ENCODE measurements around the gene PRKAR2B.

PRKAR2B gene

GRCh38 chr7:107026166-107026565 lies 18.3 kb upstream of the PRKAR2B start:
- Histone ChIP-seq H3K9ac (ENCODE audit: low read depth in 1 of 2, low read length in 2 of 2) (no peak overlapping the region), H3K36me3 (ENCODE audit: control insufficient read depth in 1 of 2, insufficient read depth in 2 of 2, low read length in 2 of 2) (no peaks in the 10 kb centered on the region), H3K9me3 (ENCODE audit: control insufficient read depth in 1 of 2, low read length in 2 of 2) (no peaks in the 10 kb centered on the region), H3K4me3 (ENCODE audit: low read depth in 1 of 2, low read length in 2 of 2) (no peak overlapping the region), H3K27ac (ENCODE audit: low read depth, low read length) (no peak overlapping the region), H3K4me1 (ENCODE audit: control insufficient read depth in 1 of 2, insufficient read depth in 2 of 2, low read length in 2 of 2) (no peaks in the 10 kb centered on the region), H3K27me3 (ENCODE audit: control insufficient read depth in 1 of 2, insufficient read depth in 2 of 2, low read length in 2 of 2) (no peaks in the 10 kb centered on the region)

DNA sequence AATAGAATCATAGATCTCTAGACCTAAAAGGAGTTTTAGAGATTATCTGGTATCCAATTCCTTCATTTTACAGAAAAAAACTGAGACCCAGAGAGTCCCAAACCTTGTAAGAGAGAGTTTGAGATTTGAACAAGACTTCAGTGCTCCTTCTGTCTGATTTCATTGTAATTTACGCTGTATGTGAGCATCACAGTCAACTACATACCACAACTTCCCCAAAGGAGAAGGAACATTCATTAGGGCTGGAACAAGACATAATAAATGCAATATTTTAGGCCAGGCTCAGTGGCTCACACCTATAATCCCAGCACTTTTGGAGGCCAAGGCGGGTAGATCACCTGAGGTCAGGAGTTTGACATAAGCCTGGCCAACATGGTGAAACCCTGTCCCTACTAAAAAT lies 17.3 kb upstream of the PRKAR2B start:
- Histone ChIP-seq H3K27me3 (ENCODE audit: control insufficient read depth in 1 of 2, insufficient read depth in 2 of 2, low read length in 2 of 2) (no peaks in the 10 kb centered on the region), H3K36me3 (ENCODE audit: control insufficient read depth in 1 of 2, insufficient read depth in 2 of 2, low read length in 2 of 2) (no peaks in the 10 kb centered on the region), H3K27ac (ENCODE audit: low read depth, low read length) (no peak overlapping the region), H3K9me3 (ENCODE audit: control insufficient read depth in 1 of 2, low read length in 2 of 2) (no peaks in the 10 kb centered on the region), H3K4me3 (ENCODE audit: low read depth in 1 of 2, low read length in 2 of 2) (no peak overlapping the region), H3K4me1 (ENCODE audit: control insufficient read depth in 1 of 2, insufficient read depth in 2 of 2, low read length in 2 of 2) (no peaks in the 10 kb centered on the region), H3K9ac (ENCODE audit: low read depth in 1 of 2, low read length in 2 of 2) (no peak overlapping the region)

- H3K9me3 ChIP-seq (ENCODE audit: control insufficient read depth in 1 of 2, low read length in 2 of 2), result no peaks in the 10 kb centered on the region
- H3K36me3 ChIP-seq (ENCODE audit: control insufficient read depth in 1 of 2, insufficient read depth in 2 of 2, low read length in 2 of 2), result no peaks in the 10 kb centered on the region
These were observed 15.3 kb upstream of the PRKAR2B start for GRCh38 chr7:107029061-107029763.

GRCh38 chr7:107029764-107030286 lies 14.7 kb upstream of the PRKAR2B start:
- H3K36me3 ChIP-seq (ENCODE audit: control insufficient read depth in 1 of 2, insufficient read depth in 2 of 2, low read length in 2 of 2), result no peaks in the 10 kb centered on the region
- H3K9me3 ChIP-seq (ENCODE audit: control insufficient read depth in 1 of 2, low read length in 2 of 2), result no peaks in the 10 kb centered on the region
- no peak overlapping the region for H3K27ac ChIP-seq (ENCODE audit: low read depth, low read length)
- H3K4me3 ChIP-seq (ENCODE audit: low read depth in 1 of 2, low read length in 2 of 2), result no peak overlapping the region
- H3K27me3 ChIP-seq (ENCODE audit: control insufficient read depth in 1 of 2, insufficient read depth in 2 of 2, low read length in 2 of 2), result no peaks in the 10 kb centered on the region
- H3K9ac ChIP-seq (ENCODE audit: low read depth in 1 of 2, low read length in 2 of 2), result no peak overlapping the region
- H3K4me1 ChIP-seq (ENCODE audit: control insufficient read depth in 1 of 2, insufficient read depth in 2 of 2, low read length in 2 of 2), result no peaks in the 10 kb centered on the region

More at GRCh38 chr7:107029061-107029763, 15.3 kb upstream of the PRKAR2B start:
- Histone ChIP-seq H3K9ac (ENCODE audit: low read depth in 1 of 2, low read length in 2 of 2) (no peak overlapping the region), H3K4me1 (ENCODE audit: control insufficient read depth in 1 of 2, insufficient read depth in 2 of 2, low read length in 2 of 2) (no peaks in the 10 kb centered on the region), H3K4me3 (ENCODE audit: low read depth in 1 of 2, low read length in 2 of 2) (no peak overlapping the region), H3K27me3 (ENCODE audit: control insufficient read depth in 1 of 2, insufficient read depth in 2 of 2, low read length in 2 of 2) (no peaks in the 10 kb centered on the region), H3K27ac (ENCODE audit: low read depth, low read length) (no peak overlapping the region)

DNA sequence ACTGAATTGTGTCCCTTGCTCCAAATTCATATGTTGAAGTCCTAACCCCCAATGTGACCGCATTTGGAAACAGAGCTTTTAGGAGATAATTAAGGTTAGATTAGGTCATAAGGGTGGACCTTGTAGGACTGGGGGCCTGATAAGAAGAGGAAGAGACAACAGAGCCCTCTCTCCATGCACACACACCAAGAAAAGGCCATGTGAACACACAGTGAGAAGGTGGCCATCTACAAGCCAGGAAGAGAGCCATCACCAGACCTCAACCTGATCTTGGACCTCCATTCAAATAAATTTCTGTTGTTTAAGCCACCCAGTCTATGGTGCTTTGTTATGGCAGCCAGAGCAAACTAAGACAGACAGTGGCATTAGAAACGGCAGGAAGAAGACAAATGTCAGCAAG lies 12.5 kb upstream of the PRKAR2B start:
- Histone ChIP-seq H3K4me3 (ENCODE audit: low read depth in 1 of 2, low read length in 2 of 2) (no peak overlapping the region), H3K9me3 (ENCODE audit: control insufficient read depth in 1 of 2, low read length in 2 of 2) (no peaks in the 10 kb centered on the region), H3K4me1 (ENCODE audit: control insufficient read depth in 1 of 2, insufficient read depth in 2 of 2, low read length in 2 of 2) (no peaks in the 10 kb centered on the region), H3K9ac (ENCODE audit: low read depth in 1 of 2, low read length in 2 of 2) (no peak overlapping the region), H3K27me3 (ENCODE audit: control insufficient read depth in 1 of 2, insufficient read depth in 2 of 2, low read length in 2 of 2) (no peaks in the 10 kb centered on the region), H3K36me3 (ENCODE audit: control insufficient read depth in 1 of 2, insufficient read depth in 2 of 2, low read length in 2 of 2) (no peaks in the 10 kb centered on the region), H3K27ac (ENCODE audit: low read depth, low read length) (no peak overlapping the region)

- Histone ChIP-seq H3K4me1 (ENCODE audit: control insufficient read depth in 1 of 2, insufficient read depth in 2 of 2, low read length in 2 of 2) (no peaks in the 10 kb centered on the region), H3K9ac (ENCODE audit: low read depth in 1 of 2, low read length in 2 of 2) (no peak overlapping the region), H3K9me3 (ENCODE audit: control insufficient read depth in 1 of 2, low read length in 2 of 2) (no peaks in the 10 kb centered on the region), H3K36me3 (ENCODE audit: control insufficient read depth in 1 of 2, insufficient read depth in 2 of 2, low read length in 2 of 2) (no peaks in the 10 kb centered on the region), H3K4me3 (ENCODE audit: low read depth in 1 of 2, low read length in 2 of 2) (no peak overlapping the region), H3K27me3 (ENCODE audit: control insufficient read depth in 1 of 2, insufficient read depth in 2 of 2, low read length in 2 of 2) (no peaks in the 10 kb centered on the region), H3K27ac (ENCODE audit: low read depth, low read length) (no peak overlapping the region)
These were observed 11.6 kb upstream of the PRKAR2B start for GRCh38 chr7:107032720-107033438.

DNA sequence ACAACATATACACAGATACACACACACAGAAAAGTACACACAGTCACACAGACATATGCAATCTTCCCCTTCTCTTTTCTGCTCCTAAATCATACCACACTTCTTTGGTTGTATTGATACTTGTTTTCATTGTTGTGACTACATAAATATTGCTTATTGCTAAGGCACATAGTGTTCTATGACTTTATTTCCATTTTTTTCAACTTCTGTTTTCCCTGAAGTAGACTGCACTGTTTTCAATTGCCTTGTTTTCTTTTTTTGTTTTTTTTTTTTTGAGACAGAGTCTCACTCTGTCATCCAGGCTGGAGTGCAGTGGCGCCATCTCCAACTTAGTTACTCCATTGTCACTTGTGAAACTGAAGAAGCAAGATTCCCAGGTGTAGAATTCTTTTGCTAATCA lies 10.0 kb upstream of the PRKAR2B start:
- no peaks in the 10 kb centered on the region for H3K9me3 ChIP-seq (ENCODE audit: control insufficient read depth in 1 of 2, low read length in 2 of 2)
- no peak overlapping the region for H3K4me3 ChIP-seq (ENCODE audit: low read depth in 1 of 2, low read length in 2 of 2)
- no peaks in the 10 kb centered on the region for H3K4me1 ChIP-seq (ENCODE audit: control insufficient read depth in 1 of 2, insufficient read depth in 2 of 2, low read length in 2 of 2)
- no peaks in the 10 kb centered on the region for H3K36me3 ChIP-seq (ENCODE audit: control insufficient read depth in 1 of 2, insufficient read depth in 2 of 2, low read length in 2 of 2)
- no peak overlapping the region for H3K9ac ChIP-seq (ENCODE audit: low read depth in 1 of 2, low read length in 2 of 2)
- H3K27ac ChIP-seq (ENCODE audit: low read depth, low read length), result no peak overlapping the region
- H3K27me3 ChIP-seq (ENCODE audit: control insufficient read depth in 1 of 2, insufficient read depth in 2 of 2, low read length in 2 of 2), result no peaks in the 10 kb centered on the region

DNA sequence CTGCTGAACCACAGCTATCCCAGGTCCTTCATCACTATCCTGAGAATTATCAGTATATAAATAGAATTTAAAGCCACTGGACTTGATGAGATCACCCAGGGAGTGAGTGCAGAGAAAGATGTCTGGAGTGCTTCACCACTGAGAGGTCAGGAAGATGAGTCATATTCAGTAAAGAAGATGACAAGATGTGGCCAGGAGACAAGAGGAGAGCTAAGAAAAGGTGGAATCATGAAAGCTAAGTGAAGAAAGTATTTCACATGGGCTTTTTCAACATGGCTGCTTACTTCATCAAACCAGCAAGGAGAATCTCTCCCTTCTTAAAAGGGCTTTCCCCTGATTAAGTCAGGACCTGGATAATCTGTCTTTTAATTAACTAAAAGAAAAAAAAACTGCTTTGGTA lies 9.1 kb upstream of the PRKAR2B start:
- Histone ChIP-seq H3K9me3 (ENCODE audit: control insufficient read depth in 1 of 2, low read length in 2 of 2) (no peaks in the 10 kb centered on the region), H3K9ac (ENCODE audit: low read depth in 1 of 2, low read length in 2 of 2) (no peak overlapping the region), H3K27me3 (ENCODE audit: control insufficient read depth in 1 of 2, insufficient read depth in 2 of 2, low read length in 2 of 2) (no peaks in the 10 kb centered on the region), H3K4me3 (ENCODE audit: low read depth in 1 of 2, low read length in 2 of 2) (no peak overlapping the region), H3K27ac (ENCODE audit: low read depth, low read length) (no peak overlapping the region), H3K36me3 (ENCODE audit: control insufficient read depth in 1 of 2, insufficient read depth in 2 of 2, low read length in 2 of 2) (no peaks in the 10 kb centered on the region), H3K4me1 (ENCODE audit: control insufficient read depth in 1 of 2, insufficient read depth in 2 of 2, low read length in 2 of 2) (no peaks in the 10 kb centered on the region)

GRCh38 chr7:107036535-107036934 lies 8.0 kb upstream of the PRKAR2B start:
- no peaks in the 10 kb centered on the region for H3K27me3 ChIP-seq (ENCODE audit: control insufficient read depth in 1 of 2, insufficient read depth in 2 of 2, low read length in 2 of 2)
- no peak overlapping the region for H3K27ac ChIP-seq (ENCODE audit: low read depth, low read length)
- no peak overlapping the region for H3K9ac ChIP-seq (ENCODE audit: low read depth in 1 of 2, low read length in 2 of 2)
- H3K4me3 ChIP-seq (ENCODE audit: low read depth in 1 of 2, low read length in 2 of 2), result no peak overlapping the region
- no peaks in the 10 kb centered on the region for H3K36me3 ChIP-seq (ENCODE audit: control insufficient read depth in 1 of 2, insufficient read depth in 2 of 2, low read length in 2 of 2)
- no peaks in the 10 kb centered on the region for H3K4me1 ChIP-seq (ENCODE audit: control insufficient read depth in 1 of 2, insufficient read depth in 2 of 2, low read length in 2 of 2)
- no peaks in the 10 kb centered on the region for H3K9me3 ChIP-seq (ENCODE audit: control insufficient read depth in 1 of 2, low read length in 2 of 2)

DNA sequence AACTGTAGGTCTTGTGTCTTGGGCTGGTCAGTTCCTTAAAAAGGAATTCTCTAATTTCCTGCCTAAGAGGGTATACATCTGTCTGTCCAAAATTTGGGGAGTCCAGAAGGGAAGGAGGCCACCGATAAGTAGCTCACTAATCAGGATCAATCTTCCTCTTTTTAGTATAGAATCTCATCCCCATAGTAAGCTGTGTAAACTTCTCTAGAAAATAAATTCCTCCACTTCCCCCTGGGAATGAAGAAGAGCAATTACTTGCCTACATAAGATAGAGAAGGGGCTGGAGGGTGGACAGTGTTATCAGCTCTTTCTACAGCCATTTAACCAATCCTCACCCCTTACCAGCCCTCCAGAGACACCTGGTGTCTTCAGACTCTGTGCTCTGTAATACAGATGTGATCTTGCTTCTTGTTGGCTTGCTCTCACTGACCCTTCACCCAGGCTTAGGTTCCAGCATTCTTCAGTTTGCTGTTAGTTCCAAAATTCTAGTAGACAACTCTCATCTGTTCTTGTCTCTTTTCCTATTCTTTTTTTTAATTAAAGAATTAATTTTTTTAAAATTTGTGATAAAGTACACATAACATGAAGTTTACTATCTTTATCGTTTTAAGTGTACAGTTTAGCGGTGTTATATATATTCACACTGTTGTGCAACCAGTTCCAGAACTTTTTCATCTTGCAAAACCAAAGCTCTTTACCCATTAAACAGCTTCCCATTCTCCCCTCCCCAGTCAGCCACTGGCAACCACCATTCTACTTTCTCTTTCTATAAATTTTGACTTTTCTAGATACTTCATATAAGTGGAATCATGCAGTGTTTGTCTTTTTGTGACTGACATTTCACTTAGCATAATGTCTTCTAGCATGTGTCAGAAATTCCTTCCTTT lies 6.5 kb upstream of the PRKAR2B start:
- H3K27me3 ChIP-seq (ENCODE audit: control insufficient read depth in 1 of 2, insufficient read depth in 2 of 2, low read length in 2 of 2), result no peaks in the 10 kb centered on the region
- no peak overlapping the region for H3K9ac ChIP-seq (ENCODE audit: low read depth in 1 of 2, low read length in 2 of 2)
- H3K9me3 ChIP-seq (ENCODE audit: control insufficient read depth in 1 of 2, low read length in 2 of 2), result no peaks in the 10 kb centered on the region
- H3K27ac ChIP-seq (ENCODE audit: low read depth, low read length), result no peak overlapping the region
- H3K4me1 ChIP-seq (ENCODE audit: control insufficient read depth in 1 of 2, insufficient read depth in 2 of 2, low read length in 2 of 2), result no peaks in the 10 kb centered on the region
- H3K4me3 ChIP-seq (ENCODE audit: low read depth in 1 of 2, low read length in 2 of 2), result no peak overlapping the region
- no peaks in the 10 kb centered on the region for H3K36me3 ChIP-seq (ENCODE audit: control insufficient read depth in 1 of 2, insufficient read depth in 2 of 2, low read length in 2 of 2)
